GM18519 (cell line): ENCODE results near the gene ABCD1.
A peak's percentile ranks its signal among the peaks of the same experiment; 100 is the strongest.
"Not testable (repeated sequence)": the region's sequence is repeated elsewhere in the genome, so short reads cannot be mapped to it uniquely, and the experiment has no call there.

ENCODE experiments used
- ATAC-seq: cut with Tn5 transposase; IDR thresholded peaks from one replicate; pipeline ENCODE4 v1.9.1; 2021; ENCODE audit warnings: mild to moderate bottlenecking, moderate library complexity; ENCODE audit not compliant: unreplicated experiment, low FRiP score

ABCD1 gene

GRCh38 chrX:153706799-153707198, 17.9 kb upstream of the ABCD1 start:
- no peak for ATAC-seq

DNA sequence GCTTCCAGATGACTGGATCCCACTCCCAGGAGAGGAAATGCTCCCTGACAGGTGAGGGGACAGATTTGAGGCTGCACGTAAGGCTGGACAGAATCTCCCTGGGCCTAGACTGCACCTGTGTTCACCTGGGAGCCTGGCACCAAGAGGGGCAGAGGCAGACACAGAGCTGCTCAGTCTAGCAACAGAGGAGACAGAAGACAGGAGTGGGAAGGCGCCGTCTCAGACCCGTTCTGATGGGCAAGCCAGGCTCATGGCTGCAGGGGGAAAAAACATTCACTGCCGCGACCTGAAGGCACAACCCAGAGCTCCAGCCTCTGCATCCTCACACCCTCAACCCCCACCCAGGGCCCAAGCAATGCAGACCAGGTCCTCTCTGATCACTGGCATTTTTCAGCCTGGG, 17.2 kb upstream of the ABCD1 start:
- no peak for ATAC-seq

GRCh38 chrX:153708415-153708814, 16.2 kb upstream of the ABCD1 start:
- ATAC-seq: no peak

DNA sequence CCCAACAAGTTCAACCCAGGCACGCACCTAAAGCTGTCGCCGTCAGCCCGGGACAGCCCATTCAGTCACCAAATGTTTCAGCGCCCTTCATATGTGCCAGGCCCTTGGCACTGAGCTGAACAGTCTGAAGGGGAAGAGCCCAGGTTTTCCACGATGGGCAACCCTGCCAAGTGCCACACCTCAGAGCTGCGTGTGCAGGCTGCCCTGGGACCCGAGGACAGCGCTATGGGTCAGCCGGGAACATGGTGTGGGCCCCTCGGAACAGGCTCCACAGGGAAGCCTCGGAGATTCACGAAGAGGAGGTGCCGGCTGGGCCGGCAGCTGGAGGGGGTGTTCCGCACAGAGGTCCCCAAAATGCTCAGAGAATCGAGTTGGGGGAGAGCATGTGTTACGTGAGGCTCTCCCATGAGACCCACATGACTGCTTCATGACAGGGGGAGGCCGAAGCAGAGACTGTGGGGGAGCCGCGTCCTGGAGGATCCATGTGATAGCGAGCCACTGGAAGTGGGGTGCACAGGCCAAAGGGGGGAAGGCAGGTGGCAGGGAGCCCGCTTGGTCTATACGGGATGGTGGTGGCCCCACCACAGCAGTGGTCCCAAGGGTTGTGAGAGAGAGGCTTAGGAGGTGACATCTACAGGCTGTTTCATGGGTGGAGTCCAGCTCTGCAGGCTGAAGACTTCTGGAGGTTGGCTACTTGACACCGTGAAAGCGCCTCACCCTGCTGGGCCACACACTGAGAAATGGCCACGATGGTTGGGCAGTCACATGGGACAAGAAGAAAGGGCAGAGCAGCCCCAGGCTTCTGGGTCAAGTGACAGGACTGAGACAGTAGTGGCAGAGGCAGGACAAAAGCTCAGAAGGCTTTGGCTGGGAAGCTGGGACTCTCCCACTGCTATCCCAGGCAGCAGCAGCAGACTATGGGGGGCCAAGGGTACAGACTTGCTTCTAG, 14.7 kb upstream of the ABCD1 start:
- no peak for ATAC-seq

- no peak for ATAC-seq
These were observed 10.4 kb upstream of the ABCD1 start for GRCh38 chrX:153714256-153714655.

DNA sequence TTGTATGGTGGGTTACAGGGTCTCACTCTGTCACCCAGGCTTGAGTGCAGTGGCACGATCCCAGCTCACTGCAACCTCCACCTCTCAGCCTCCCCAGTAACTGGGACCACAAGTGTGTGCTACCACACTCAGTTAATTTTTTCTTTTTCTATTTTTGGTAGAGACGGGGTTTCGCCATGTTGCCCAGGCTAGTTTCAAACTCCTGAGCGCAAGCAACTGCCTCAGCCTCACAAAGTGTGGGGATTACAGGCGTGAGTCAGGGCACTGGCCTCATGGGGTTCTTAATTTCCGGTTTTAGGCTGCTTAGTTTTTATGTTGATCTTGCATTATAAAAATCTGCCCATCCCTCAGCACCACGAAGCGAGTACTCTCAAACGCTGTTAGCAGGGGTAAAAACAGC, 7.2 kb upstream of the ABCD1 start:
- ATAC-seq: no peak

DNA sequence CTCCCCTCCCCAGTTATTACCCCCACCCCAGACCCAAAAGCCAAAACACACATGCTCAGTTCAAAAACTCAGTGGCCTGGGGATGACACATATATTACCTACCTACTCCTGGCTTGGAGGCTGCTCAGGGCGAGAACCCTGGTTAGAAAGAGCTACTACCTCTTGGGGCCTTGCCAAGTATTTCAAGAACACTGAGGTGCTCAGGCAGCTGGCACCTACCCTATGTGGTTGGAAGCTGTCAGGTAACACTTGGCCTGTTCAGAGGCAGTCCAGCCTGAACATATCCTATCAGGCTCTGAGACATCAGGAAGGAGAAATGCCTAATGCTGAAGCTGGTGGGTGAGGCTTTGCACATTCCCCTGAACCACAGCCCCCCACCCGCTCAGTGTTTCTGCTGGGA, 5.4 kb upstream of the ABCD1 start:
- ATAC-seq: no peak

- ATAC-seq: no peak
These were observed 5.0 kb upstream of the ABCD1 start for GRCh38 chrX:153719701-153720100.

GRCh38 chrX:153722704-153723350, 1.8 kb upstream of the ABCD1 start:
- no peak for ATAC-seq

DNA sequence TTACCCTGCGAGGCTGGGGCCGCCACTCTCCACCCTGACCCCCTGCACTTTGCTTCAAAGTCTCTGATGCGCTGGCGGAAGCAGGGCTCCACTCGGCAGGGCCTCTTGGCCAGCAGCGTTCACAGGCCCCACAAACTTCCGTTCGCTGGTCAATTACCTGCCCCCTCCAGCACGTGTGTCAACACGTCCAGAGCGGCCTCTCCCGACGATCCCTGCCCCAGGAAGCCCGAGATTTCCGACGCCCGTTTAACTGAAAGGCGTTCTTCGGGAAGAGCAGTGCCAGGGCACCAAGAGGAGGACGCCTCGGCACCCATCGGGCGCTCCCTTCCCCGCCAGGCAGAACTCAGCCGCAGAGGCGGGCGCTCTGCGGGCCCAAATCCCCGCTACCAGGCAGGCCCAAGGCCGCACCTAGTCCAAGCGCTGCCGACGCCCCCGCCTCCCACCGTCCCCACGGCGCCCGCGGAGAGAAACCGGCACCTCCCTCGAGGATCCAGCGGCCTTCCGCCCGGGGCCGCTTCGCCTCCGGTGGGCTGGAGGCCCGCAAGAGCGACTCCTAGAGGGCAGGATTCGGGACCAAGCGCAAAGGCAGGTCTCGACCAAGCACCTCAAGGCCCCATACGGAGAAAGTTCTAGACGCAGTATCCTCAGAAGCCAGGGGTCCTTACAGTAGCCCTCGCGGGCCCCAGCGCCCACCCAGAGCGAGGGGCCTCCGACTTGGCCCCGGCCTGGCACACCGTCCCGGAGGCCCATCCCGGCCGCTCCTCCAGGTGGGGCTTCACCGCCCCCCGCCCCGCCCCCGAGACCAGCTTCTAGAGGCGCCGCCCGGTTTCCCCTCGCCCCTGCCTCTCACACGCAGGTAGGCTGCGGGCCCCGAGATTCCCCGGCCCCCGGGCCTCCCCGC, 1.1 kb upstream of the ABCD1 start:
- peak; percentile 22 for ATAC-seq

DNA sequence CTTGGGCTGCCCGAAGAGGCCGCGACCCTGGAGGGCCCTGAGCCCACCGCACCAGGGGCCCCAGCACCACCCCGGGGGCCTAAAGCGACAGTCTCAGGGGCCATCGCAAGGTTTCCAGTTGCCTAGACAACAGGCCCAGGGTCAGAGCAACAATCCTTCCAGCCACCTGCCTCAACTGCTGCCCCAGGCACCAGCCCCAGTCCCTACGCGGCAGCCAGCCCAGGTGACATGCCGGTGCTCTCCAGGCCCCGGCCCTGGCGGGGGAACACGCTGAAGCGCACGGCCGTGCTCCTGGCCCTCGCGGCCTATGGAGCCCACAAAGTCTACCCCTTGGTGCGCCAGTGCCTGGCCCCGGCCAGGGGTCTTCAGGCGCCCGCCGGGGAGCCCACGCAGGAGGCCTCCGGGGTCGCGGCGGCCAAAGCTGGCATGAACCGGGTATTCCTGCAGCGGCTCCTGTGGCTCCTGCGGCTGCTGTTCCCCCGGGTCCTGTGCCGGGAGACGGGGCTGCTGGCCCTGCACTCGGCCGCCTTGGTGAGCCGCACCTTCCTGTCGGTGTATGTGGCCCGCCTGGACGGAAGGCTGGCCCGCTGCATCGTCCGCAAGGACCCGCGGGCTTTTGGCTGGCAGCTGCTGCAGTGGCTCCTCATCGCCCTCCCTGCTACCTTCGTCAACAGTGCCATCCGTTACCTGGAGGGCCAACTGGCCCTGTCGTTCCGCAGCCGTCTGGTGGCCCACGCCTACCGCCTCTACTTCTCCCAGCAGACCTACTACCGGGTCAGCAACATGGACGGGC, 579 bp downstream of the ABCD1 start:
- ATAC-seq: no peak

DNA sequence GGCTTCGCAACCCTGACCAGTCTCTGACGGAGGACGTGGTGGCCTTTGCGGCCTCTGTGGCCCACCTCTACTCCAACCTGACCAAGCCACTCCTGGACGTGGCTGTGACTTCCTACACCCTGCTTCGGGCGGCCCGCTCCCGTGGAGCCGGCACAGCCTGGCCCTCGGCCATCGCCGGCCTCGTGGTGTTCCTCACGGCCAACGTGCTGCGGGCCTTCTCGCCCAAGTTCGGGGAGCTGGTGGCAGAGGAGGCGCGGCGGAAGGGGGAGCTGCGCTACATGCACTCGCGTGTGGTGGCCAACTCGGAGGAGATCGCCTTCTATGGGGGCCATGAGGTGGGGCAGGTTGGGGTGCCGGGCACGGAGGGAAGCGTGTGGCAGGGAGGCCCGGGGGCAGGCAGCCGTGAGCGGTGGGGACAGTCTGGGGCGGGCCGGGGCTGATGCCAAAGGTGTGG, 1.2 kb downstream of the ABCD1 start:
- ATAC-seq: no peak

DNA sequence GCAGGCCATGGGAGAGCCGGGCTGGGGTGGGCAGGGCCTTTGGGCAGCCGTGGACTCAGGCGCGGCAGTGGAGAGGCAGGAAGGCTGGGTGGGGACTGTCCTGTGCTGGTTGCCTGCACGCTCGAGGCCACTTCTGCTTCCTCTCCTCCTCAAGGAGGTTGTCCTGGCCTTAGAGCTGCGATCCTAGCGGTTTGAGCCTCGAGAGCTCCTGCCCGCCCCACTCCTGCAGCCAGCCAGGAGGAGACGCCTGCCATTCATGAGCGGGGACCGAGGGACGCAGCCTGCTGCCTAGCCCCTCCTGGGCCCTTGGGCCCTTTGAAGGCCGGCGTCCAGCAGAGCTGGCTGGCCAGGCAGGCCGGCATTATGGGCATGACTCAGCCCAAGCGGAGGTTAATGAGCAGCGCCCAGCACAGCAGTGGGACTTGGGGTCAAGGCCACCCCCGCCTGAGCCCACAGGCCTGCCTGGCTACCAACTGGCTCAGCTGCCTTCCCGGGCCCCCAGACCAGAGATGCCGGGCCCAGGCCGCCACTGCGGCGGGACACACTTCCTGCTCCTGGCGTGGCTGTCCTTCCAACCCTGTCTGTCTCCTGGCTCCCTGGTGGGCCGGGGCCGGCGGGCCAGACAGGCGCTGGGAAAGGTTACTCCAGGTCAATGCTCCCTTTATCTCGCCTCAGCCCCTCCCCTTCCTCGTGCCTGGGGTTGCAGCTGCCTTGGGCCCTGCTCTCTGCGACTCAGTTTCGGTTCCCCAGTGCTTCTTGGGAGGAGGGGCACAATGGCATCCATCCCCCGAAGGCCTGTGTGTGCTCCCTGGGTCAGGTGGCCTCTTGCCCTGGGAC, 1.8 kb downstream of the ABCD1 start:
- ATAC-seq: peak; percentile 38

DNA sequence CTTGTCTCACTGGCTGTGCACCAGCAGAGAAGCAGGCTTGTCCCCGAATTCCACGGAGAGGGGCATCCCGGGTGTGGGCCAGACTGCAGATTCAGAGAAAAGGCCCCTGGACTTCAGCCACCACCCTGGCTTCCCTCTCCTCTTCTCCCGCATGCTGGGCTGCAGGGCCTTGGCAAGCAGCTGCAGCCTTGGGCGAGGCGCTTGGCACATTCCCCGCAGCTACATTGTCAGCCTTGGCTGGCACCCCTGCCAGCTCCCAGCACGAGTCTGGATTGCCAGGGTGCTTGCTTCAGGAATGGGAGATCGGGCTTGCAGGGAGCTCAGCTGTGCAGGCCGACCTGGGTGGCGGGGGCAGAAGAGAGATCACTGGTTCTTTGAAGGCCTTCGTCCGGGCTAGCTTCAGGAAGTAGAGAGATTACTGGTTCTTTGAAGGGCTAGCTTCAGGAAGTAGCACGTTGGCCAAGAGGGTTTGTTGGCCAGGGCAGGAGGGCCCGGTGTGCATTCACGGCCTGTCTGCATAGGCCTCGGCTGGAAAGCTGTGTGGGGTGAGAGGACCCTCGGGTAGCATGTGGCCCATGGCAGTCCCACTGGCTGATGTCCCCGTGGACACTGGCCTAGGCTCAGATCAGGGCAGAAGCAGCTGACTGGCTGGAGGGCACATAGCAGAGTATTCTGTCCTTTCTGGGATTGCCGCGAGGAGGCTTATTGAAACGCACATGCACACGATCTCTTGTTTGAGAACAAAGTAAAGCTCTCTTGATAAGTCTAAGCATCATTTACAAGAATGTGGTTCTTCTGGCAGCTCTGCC, 2.7 kb downstream of the ABCD1 start:
- ATAC-seq: no peak

DNA sequence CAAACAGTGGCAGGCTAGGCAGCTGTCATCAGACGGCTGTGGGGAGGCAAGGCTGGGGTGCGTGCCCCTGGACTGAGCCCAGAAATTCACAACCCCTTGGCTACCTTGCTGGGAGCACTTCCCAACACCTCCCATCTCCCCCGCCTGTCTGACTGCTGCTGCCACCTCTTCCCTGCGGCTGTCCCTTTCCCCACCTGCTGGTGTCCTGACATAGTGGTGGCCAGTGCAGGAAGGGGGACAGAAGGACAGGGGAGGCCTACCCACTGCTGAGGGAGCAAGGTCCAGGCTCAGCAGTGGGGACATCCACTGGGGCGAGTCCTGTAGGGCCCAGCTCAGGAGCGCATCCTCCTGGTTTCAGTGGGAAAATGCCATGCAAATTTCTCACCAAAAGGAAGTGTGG, 3.4 kb downstream of the ABCD1 start:
- no peak for ATAC-seq

- no peak for ATAC-seq
These were observed 4.4 kb downstream of the ABCD1 start for GRCh38 chrX:153728951-153729631.

DNA sequence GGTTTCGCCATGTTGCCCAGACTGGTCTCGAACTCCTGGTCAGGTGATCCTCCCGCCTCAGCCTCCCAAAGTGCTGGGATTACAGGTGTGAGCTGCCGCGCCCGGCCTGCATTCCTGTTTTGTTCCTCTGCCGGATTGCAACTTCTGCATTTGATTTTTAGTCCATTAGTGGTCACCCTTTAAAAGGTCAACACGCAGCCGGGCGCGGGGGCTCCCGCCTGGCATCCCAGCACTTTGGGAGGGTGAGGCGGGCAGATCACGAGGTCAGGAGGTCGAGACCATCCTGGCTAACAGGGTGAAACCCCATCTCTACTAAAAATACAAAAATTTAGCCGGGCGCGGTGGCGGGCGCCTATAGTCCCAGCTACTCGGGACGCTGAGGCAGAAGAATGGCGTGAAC, 5.5 kb downstream of the ABCD1 start:
- ATAC-seq: not testable (repeated sequence)
